ENCODE measurements around the gene RMC1.

- TF ChIP-seq CTCF (conservative IDR thresholded peaks at IDR 0.05; ENCODE audit: low read length): no peak
- TF ChIP-seq EZH2phosphoT487 (IDR thresholded peaks at IDR 0.05; ENCODE audit: borderline replicate concordance, low read depth, low read length): no peak
Measured at GRCh38 chr18:23550898-23551297, 47.6 kb downstream of the RMC1 start.
